K562 (cell line): Measurements from ENCODE around the gene TGFBR2. TPM values are rescaled to one million over a fixed set of nuclear protein-coding genes. Genes with fewer than 3 reads are reported as not detected.

Experiments used
- CHD7 ChIP-seq: fragments of 200-600 bp; sonication (generic); IDR thresholded peaks from one replicate; pipeline ENCODE4 v1.6.1; 2012; ENCODE audit warnings: mild to moderate bottlenecking, low read depth, low read length, inconsistent platforms
- polyA plus RNA-seq, 8 experiments: library from polyadenylated mRNA; depleted of rRNA in 4 of 8; stranded (reverse) in 5 of 8; unstranded in 3 of 8; fragments of >200 nt; fragmentation: Nextera tagmentation in 2 of 8; fragmentation: Illumina TruSeq in 1 of 8; extraction: Ambion mirVana in 2 of 8; extraction: Trizol in 1 of 8; gene quantifications; 2 replicates each; pipeline versions ENCODE4 v1.2.1 to v1.2.3, GENCODE V29; 2011 to 2014; ENCODE audit warnings: inconsistent platforms in 1 of 8, missing spikeins in 1 of 8
- total RNA-seq, 7 experiments: library from RNA; depleted of rRNA in 6 of 7; stranded (reverse); fragments of >200 nt in 6 of 7; fragmentation: Illumina TruSeq in 2 of 7; extraction: Trizol in 2 of 7; gene quantifications; 2 replicates each; pipeline versions ENCODE4 v1.2.1 to v1.2.3, GENCODE V29; 2011 to 2021; ENCODE audit warnings: low replicate concordance in 1 of 7

TGFBR2 gene
- total and polyA plus RNA-seq, 9 of the 15 experiments (the other 6 are each of a cell fraction or from before 2014, with no cell fraction given): 0.11 to 0.84 (median 0.24) TPM

- no peak for TF ChIP-seq CHD7
Measured at GRCh38 chr3:30649572-30650318, 43.3 kb downstream of the TGFBR2 start (continued).
